HL-60/S4 (cell line): ENCODE measurements around the gene ISLR.
"Not testable (repeated sequence)": the region's sequence is repeated elsewhere in the genome, so short reads cannot be mapped to it uniquely, and the experiment has no call there.

Experiments
- in situ Hi-C: fragments of 300-500 bp; cut with MboI; formaldehyde crosslinking; loops from 2 replicates; pipeline ENCODE4 v1.14.3; 2022; ENCODE audit warnings: low sequenced_read_pairs

Gene ISLR

DNA sequence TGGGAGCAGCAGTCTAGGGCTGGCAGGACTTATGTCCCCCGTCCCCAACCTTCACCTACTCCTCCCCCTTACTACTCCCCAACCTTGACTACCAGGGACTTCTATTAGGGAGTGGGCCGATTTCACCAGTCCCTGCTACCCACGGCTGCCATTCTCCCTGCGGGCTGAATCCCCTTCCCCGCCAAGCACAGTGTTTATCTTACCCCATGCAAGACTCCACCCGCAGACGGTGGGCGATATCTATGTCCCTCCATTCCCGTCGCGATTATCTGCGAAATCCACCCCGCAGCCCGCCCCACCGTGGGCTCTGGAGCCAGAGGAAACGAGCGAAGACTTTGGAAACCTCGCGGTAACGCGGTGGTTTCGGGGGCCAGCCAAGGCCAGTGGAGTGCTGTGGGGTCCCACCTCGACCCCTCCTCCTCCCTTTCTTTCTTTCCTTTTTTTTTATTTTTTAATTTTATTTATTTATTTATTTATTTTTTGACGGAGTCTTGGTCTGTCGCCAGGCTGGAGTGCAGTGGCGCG lies 38.4 kb upstream of the ISLR start:
- in situ Hi-C loops, result loop anchor here (25.0 kb wide), 1 partner anchor 177 kb away; no protein-coding TSS in a partner anchor

DNA sequence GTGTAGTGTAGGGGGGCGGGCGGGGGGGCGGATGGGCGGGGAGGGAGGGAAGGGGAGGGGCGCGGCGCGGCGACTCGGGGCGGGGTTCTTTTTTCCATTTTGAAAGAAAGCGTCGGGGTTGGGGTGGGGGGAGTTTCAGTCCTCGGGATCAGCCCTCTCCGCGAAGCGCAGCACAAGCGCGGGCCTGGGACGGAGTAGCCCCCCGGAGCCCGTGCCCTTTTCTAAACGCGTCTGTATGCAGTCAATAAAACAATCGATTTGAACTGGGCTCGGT lies 37.0 kb upstream of the ISLR start:
- in situ Hi-C loops, result loop anchor here (25.0 kb wide), 1 partner anchor 176 kb away; no protein-coding TSS in a partner anchor

DNA sequence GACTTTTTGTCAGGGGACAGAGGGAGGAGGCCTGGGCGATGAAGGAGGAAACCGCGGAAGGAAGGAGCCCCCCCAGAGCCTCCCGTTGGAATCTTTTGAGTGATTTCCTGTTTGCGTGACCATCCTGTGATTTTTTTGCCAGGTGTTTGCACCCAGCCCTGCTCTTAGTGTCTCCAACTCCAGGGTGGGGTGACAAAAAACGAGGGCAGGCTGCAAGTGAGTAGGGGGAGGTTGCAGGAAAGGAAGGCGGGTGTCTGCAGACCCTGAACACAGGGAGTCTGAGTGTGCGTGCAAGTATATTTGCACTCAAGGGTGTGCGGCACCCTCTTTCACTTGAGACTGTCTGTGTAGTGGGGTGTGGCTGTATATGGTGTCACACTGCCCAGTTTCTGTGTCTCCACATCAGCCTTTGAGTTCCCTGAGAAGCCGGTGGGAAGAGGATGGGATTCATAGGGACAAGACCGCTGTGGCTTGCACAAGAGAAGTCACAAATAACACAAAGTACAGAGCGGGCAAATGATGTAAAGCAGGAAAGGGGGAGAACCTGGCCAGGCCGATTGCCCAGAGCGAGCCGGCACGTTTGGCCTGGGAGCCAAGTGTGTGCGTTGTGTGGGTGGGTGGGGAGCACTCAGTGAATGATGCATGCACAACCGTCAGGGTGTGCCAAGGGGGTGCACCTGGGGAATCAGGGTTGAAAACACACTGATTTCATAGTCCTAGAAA lies 36.5 kb upstream of the ISLR start:
- in situ Hi-C loops, result loop anchor here (25.0 kb wide), 1 partner anchor 175 kb away; no protein-coding TSS in a partner anchor

DNA sequence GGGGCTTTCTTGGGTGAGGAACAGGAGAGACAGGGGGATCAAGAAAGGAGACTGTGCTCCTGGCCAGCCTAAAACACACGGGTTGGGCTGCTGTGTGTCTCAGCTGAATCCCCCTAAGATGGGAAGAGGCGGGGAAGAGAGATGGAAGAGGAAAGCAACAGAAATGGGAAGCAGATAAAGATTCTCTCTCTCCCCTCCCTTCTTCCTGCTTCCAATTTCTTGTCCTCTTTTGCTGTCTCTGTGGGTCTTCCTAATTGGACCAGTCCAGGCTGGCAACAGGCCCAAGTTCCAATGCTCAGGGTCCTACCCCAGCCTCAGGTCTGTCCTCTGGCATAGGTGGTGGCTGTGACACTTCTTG lies 36.0 kb upstream of the ISLR start:
- in situ Hi-C loops, result loop anchor here (25.0 kb wide), 1 partner anchor 175 kb away; no protein-coding TSS in a partner anchor

DNA sequence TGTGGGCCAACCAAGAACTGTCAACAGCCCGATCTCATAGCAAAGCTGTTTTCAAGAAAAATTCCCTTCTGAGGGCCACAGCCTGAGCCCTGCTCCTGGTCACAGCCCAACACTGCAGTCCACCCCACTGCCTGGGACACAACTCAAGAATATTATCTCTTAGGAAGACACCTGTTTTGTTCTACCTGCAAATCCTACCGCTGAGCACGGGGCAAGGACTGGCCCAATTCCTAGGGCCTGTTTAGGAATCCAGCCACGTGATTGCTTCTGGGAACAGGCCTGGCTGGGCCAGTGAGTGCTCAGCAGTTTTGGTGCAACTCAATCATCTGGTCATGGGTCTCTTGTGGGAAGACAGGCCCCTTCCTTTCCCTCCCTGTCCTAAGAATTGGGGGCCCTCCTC lies 34.9 kb upstream of the ISLR start:
- in situ Hi-C loops, result loop anchor here (25.0 kb wide), 1 partner anchor 174 kb away; no protein-coding TSS in a partner anchor

DNA sequence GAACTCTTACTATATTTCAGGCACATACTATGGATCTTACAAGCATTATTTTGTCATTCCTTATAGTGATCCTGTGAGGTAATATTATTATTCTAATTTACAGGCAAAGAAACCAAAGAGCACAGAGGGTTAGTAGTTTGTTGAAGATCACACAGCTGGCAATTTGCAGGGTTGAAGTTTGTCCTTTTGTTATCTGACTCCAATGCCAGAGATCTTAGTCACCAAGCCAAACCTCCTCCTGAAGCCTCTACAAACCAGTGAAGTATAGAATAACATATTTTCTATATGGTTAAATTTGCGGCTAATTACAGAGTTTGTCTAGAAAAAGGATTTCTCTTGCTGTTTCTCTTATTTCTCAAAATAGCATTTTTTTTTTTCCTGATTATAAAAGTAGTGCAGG lies 31.9 kb upstream of the ISLR start:
- in situ Hi-C loops, result loop anchor here (25.0 kb wide), 1 partner anchor 171 kb away; no protein-coding TSS in a partner anchor

DNA sequence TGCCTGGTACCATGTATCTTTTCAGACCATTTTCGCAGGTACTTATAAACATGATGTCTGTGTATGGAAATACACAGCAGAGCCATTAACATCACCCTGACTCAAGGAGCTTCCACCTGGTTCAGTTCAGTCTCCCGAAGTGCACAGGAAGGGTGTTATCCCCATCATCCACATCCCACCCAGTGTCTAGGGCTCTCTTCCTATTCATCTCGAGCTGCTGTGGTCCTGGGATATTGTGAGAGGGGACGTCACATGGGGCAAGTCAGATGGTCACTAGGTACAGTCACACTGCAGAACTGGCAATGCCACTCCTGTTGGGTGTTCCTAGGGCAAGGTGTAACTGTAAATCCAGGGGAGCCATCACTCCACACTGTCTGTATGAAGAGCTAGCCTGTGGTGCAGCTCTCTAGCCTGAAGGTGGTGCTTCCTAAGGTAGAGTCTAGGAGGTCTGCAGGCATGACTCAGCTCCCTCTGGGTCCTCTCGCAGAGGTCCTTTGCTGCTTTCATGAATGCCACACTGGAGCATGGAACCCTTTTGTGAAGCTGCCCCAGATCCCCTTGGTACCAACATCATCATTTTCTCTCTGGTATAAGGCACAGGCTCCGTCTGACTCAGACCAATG lies 29.2 kb upstream of the ISLR start:
- in situ Hi-C loops, result loop anchor here (25.0 kb wide), 1 partner anchor 168 kb away; no protein-coding TSS in a partner anchor

DNA sequence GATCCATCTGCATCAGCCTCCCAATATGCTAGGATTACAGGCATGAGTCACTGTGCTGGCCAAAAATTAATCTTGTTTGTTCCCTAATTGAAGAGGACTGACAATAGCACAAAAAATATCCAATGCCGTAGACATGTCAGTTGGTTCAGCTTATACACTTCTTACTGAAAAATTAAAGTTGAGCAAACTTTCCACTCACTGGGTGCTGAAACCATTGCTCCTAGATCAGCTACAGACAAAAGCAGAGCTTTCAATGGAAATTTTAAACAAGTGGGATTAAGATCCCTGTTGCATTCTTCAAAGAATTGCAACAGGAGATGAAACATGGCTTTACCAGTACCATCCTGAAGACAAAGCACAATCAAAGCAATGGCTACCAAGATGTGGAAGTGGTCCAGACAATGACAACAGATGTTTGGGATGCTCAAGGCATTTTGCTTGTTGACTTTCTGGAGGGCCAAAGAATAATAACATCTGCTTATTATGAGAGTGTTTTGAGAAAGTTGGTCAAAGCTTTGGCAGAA lies 27.2 kb upstream of the ISLR start:
- in situ Hi-C loops, result loop anchor here (25.0 kb wide), 1 partner anchor 166 kb away; no protein-coding TSS in a partner anchor

DNA sequence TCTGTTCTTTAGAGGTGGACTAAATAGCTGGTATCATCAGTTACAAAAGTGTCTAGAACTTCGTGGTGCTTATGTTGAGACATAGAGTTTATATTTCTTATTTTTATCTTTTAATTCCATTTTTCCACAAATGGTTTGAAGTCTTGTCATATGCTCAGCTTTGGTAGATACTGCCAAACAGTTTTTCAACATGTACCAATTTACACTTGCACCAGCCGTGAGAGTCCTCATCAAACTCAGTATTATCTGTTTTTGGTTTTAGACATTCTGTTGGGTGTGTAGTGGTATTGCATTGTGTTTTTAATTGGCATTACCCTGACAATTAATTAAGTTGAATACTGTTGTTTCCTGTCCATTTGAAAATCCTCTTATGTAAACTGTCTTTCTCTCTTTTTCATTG lies 26.5 kb upstream of the ISLR start:
- in situ Hi-C loops, result loop anchor here (25.0 kb wide), 1 partner anchor 165 kb away; no protein-coding TSS in a partner anchor

DNA sequence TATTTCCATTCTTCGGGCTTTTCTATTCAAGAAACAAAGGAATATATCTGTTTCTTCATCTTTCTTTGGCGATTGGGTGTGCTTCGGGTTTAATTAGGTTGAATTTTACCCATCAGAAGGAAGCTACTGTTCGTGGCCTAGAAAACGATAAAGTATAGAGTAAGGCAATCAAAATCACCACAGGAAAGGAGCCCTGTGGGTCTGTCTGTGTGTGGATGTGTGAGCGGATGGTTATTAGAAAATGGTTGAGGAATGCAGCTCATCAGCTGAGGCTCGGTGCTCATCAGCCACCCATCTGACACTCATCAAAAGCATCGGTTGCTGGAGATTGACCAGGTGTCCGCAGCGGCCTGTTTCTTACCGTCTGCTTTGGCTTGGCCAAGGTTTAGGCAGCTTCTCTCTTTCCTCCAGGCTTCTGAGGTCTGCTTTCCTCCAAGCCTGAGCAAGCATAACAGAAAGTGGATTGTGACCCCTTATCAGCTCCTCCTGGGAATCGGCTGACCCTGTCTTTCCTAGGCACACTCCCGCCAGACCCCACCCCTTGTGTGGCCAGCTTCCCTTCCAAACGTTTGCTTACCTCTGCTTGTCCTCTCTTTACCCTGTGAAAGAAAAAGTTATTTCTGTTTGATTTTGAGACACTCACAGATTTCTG lies 17.6 kb upstream of the ISLR start:
- in situ Hi-C loops, result no loop called here

DNA sequence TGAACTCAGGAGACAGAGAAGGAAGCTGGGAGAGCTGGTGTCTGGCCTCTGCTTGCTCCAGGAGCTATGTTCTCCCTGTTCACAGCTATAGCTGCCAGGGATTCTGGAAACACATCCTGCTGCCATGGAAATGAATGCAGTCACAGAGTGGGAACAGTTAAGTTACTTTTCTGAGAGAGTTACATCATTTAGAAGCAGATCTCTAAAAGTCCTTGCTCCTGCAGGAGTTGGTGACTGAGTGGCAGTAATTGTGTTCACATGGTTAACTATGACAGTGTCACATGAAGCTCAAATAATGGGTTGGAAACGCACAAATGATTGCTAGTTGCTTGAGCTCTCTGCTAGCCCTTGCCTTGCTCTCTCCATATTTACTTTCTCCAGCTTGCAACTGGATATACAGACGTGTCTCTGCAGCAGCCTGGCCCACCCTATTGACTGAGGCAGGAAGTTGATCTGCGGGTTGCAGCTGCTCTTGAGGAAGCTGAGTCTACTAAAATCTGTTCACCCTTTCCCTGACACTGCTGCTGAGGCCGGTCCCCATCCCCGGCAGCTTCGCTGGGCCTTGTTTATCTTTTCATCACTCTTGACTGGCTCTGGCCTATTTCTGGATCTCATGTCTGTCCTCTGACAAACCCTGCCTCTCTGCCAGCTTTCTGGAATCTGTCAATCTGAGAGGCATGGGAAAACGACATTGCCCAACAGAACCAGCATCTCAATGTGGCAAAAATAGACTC lies 16.7 kb upstream of the ISLR start:
- in situ Hi-C loops, result no loop called here

DNA sequence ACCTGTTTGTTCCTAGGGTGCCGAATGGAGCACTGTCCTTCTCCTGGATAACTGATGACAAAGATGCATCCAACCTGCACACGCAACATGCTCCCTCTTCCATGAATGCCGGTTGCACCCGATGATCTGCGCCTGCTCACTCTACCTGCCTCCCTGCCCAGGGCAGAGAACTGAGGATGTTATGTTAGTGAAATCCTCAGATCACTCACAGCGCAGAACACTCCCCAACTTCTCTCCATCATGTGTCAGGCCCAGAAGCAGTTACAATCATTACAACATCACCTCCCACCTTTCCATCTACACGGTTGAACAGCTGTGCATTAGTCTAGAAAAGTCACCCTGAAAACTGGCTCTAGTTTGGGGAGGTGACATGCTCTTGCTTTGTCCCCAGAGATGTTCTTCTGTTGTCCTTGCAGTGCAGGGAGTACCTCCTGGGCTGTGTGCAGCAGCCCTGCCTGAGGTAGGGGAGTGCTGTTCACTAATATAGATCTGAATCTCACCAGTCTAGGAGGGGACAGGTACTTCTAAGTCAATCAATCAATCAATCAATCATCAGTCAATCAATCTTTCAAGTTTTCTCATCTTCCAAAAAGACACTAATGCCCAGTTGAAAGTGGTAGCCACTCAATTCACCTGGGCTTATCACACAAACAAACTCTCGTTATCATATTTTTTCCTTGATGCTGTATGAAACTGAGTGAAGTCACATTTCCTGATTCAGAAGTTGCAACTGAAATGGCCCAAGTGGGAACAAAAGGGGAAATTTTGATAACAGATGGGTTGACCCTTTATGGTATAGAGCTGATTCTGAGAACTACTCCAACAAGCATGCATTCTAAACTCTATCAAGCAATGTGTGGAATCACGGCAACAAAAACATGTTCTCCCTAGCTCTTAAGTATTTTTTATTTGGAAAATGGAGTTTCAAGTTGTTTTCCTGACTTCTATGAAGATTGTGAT lies 15.4 kb upstream of the ISLR start:
- in situ Hi-C loops, result no loop called here

DNA sequence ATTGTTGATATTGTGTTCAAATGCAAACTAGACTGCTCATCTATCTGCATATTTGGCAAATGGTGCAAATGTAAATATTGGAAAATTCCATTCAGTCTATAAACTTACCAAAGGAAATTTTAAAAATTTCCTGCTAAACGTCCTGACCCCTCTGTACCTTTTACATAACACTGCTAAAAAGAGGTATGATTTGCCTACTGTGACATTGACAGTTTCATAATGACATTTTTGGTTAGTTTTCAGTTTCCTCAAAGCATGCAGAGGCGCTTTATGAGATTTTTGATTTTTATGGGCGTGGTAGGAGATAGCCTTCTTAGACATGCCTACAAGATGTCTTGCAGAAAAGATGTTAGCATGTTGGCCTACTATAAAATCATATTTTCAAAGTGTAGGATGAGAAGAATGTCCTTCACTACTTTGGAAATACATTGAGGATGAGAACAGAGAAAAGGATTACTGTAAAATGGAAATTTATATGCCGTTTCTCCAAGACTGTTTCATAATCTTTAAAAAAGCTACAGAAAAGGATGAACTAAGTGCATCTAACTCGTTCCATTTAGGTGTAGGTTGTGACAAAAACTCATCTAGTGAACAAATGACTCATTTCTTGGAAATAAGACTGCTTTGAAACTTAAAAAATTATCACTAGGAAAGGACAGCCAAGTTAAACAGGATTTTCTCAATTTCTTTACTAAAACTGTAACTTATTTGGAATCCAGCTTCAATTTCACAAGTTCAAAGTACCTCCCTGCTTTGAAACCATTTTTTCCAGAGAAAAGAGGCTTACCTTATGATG lies 14.5 kb upstream of the ISLR start:
- in situ Hi-C loops, result no loop called here

DNA sequence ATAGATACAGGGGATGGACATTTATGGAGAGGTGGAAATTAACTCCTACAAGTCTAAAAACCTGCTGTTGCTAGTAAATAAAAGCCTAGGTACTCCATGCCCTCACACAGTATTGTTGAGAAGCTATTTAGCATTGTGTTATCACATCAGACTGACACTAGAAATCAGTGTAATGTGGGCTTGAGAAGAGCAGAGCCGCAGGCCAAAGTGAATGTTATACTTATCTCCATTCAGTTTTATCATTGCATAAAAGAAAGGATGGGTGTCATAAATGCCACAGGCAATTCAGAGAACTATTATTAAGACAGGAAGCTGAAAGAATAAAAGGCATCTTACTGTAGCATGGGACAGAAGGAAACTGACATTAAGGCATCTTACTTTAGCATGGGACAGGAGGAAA lies 13.7 kb upstream of the ISLR start:
- in situ Hi-C loops, result no loop called here

DNA sequence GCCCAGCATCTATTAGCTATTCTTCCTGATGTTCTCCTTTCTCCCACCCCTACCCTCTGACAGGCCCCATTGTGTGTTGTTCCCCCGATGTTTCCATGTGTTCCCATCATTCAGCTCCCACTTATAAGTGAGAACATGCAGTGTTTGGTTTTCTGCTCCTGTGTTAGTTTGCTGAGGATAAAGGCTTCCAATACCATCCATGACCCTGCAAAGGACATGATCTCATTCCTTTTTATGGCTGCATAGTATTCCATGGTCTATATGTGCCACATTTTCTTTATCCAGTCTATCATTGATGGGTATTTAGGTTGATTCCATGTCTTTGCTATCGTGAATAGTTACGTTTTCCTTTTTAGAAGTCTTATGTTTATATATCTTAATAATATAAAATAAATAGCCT lies 13.1 kb upstream of the ISLR start:
- in situ Hi-C loops, result not testable (repeated sequence)

DNA sequence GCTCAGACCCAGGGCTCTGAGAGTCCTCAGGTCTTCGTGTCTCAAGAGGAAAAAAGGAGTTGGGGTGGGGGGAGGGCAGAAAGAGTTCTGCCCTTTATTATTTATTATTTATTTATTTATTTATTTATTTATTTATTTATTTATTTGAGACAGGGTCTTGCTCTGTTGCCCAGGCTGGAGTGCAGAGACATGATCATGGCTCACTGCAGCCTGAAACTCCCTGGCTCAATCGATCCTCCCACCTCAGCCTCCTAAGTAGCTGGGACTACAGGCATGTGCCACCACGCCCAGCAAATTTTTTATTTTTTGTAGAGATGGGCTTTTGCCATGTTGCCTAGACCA lies 11.3 kb upstream of the ISLR start:
- in situ Hi-C loops, result not testable (repeated sequence)

DNA sequence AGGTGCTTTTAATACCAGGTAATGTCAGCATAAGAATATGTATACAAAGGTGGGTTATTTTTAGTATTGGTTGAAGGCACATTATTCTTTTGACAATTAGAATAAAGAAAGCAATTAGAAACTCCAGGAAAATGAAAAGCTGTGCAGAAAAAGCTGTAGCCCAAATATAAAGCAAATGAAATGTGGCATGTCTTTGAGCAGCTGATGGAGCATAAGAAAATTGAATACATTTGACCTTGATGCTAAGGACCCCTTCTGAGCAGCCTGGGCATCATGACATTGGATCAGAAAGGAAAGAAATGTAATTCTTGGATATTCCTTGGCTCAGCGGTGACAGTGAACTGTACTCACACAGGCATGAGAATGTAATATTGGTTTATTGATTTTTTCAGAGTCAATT lies 8.0 kb upstream of the ISLR start:
- in situ Hi-C loops, result no loop called here

DNA sequence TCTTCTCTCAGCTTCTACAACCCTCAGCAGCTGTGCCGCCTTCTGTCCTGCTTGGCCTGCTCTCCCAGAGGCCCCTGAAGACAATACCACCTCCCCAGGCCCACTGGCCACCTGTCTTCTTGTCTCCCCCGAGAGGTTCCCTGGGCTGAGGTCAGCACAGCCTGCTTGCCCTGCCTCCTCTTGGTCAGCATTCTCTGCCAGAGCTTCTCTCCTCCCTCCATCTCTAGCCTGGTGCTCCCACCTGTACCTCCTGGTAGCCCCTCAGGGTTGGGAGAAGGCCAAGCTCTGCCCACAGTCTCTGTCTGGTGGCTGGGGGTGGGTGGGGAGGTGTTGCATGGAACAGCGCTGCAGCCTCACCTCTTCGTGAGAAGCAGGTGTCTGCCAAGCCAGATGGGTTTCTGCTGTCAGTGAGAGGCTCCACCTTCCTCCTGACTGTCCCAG lies 5.6 kb upstream of the ISLR start:
- in situ Hi-C loops, result no loop called here

DNA sequence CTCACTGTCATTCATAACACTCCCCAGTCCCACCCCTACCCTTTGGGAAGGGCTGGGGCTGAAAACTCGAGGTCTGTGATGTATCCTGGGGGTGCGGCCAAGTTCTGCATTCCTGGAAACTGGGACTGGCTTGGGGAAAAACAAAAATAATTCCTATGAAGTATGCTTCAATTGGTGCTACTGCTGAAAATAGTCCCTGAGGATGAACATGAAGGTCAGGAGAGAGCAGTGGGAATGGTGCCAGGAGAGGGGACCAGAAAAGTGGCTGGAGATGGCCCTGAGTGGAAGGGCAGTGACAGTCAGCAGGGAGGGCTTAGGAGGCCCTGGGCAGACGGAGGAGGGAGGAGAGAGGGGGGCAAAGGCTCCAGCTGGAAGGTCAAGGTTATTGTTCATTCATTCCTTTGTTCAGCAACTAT lies 4.8 kb upstream of the ISLR start:
- in situ Hi-C loops, result no loop called here
